GM21786 (cell line): ENCODE results near the gene VPS8.

Experiments
- ATAC-seq: cut with Tn5 transposase; IDR thresholded peaks from one replicate; pipeline ENCODE4 v1.9.1; 2021; ENCODE audit not compliant: unreplicated experiment

Gene VPS8

DNA sequence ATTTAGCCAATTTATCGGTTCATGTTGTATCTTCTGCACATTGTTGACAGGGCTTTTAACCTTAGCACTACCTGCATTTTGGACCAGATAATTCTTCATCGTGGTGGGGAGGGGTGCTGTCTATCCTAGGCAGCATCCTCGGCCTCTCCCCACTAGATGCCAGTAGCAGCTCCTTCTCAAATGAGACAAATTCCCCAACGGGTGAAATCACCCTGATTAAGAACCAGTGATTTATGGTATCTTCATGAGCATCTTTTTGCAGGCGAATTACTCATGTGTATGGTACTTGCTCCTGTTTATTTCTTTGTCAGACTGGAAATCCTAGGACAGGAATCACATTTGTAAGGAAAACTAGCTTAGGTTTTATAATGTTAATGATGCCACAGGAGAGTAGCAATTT lies 272.9 kb downstream of the VPS8 start:
- ATAC-seq: no peak

- ATAC-seq: no peak
These were observed 275.5 kb downstream of the VPS8 start for GRCh38 chr3:185087419-185087818.

- no peak for ATAC-seq
These were observed 277.4 kb downstream of the VPS8 start for GRCh38 chr3:185089343-185089742.

DNA sequence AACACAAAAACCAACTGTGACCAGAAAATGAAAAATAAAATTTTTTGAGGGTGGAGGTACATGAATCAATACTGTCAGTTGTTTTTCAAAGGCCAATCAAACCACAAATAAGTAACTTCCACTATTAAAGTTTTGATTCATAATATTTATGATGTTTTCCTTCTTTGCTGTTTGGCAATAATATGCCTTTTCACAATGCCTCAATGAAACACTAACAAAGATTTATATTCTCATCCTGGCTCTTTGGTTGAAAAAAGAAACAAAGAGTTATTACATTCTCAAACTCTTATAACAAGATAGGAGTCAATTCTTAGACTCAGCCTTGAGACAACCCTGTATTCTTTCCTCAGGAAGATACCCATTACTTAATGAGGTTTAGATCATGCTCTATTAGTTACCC lies 277.8 kb downstream of the VPS8 start:
- no peak for ATAC-seq

DNA sequence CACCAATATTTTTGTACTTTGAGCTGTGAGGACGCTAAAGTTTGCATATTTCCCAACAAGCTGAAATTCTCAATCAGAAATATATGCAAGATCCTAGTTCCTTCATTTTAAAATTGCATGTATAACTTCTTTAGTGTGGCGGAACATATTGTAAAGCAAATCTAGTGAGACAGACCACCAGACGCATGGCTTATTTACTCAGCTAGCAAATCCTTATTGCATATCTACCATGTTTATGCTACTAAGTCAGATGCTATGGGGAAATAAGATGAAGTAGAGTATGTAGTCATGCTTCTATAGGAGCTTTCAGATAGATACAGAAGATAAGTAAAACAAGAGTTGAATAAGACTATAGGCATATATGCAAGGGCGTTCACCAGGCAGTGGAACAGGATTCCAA lies 278.8 kb downstream of the VPS8 start:
- ATAC-seq: no peak

DNA sequence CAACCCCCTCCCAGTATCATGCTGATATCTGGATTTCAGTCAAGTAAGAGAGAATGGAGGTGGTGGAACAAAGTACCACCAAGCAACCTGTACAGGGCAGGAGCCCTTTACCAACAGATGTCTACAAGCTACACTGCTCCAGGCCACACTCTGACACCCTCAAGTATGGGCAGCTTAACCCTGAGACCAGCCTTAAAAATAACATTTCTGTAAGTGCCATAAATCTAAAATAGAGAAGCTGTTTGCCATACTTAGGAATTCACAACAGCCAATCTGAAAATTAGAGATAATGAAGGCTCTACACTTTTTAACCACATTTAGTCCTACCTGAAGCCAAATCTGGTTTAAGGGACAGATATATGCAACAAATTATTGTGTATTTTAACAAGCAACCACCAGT lies 281.1 kb downstream of the VPS8 start:
- ATAC-seq: no peak

GRCh38 chr3:185094697-185095096 lies 282.7 kb downstream of the VPS8 start:
- ATAC-seq: no peak
